Measurements from ENCODE around the gene PACS2.
"Not testable (repeated sequence)": the region's sequence is repeated elsewhere in the genome, so short reads cannot be mapped to it uniquely, and the experiment has no call there.

Gene PACS2

GRCh38 chr14:105325716-105326567 lies 11.4 kb downstream of the PACS2 start:
- Histone ChIP-seq H3K4me3 (ENCODE audit: low read depth, low read length) (no peak overlapping the region), H3K4me1 (no peaks in the 10 kb centered on the region), H3K36me3 (no peaks in the 10 kb centered on the region), H3K27me3 (no peaks in the 10 kb centered on the region), H3K9me3 (no peaks in the 10 kb centered on the region)
- no peak for TF ChIP-seq CTCF (IDR thresholded peaks at IDR 0.05; ENCODE audit: low read depth, low read length)
- no peak for DNase-seq

- Histone ChIP-seq H3K4me3 (ENCODE audit: low read depth, low read length) (no peak overlapping the region), H3K4me1 (no peaks in the 10 kb centered on the region), H3K9me3 (no peaks in the 10 kb centered on the region), H3K36me3 (no peaks in the 10 kb centered on the region), H3K27me3 (no peaks in the 10 kb centered on the region)
- DNase-seq, result no peak
- TF ChIP-seq CTCF (IDR thresholded peaks at IDR 0.05; ENCODE audit: low read depth, low read length), result no peak
Observed at GRCh38 chr14:105326568-105326867, 12.0 kb downstream of the PACS2 start.

- Histone ChIP-seq H3K4me1 (no peaks in the 10 kb centered on the region), H3K4me3 (ENCODE audit: low read depth, low read length) (no peak overlapping the region), H3K36me3 (no peaks in the 10 kb centered on the region), H3K9me3 (no peaks in the 10 kb centered on the region), H3K27me3 (no peaks in the 10 kb centered on the region)
- TF ChIP-seq CTCF (IDR thresholded peaks at IDR 0.05; ENCODE audit: low read depth, low read length), result no peak
- no peak for DNase-seq
Observed at GRCh38 chr14:105326891-105327694, 12.5 kb downstream of the PACS2 start.

- H3K9me3 ChIP-seq; H3K4me3 ChIP-seq (ENCODE audit: low read depth, low read length); H3K27me3 ChIP-seq; H3K36me3 ChIP-seq; DNase-seq; H3K4me1 ChIP-seq: not testable (repeated sequence)
Observed at GRCh38 chr14:105327695-105328045, 13.1 kb downstream of the PACS2 start.

- TF ChIP-seq CTCF (IDR thresholded peaks at IDR 0.05; ENCODE audit: low read depth, low read length), result no peak
- no peak for DNase-seq
- Histone ChIP-seq H3K9me3 (no peaks in the 10 kb centered on the region), H3K4me3 (ENCODE audit: low read depth, low read length) (no peak overlapping the region), H3K36me3 (no peaks in the 10 kb centered on the region), H3K4me1 (no peaks in the 10 kb centered on the region), H3K27me3 (no peaks in the 10 kb centered on the region)
Observed at GRCh38 chr14:105328070-105328677, 13.6 kb downstream of the PACS2 start.

- no peaks in the 10 kb centered on the region for H3K9me3 ChIP-seq
- H3K4me1 ChIP-seq, result no peaks in the 10 kb centered on the region
- DNase-seq, result no peak
- H3K4me3 ChIP-seq (ENCODE audit: low read depth, low read length), result no peak overlapping the region
- no peak for TF ChIP-seq CTCF (IDR thresholded peaks at IDR 0.05; ENCODE audit: low read depth, low read length)
- H3K36me3 ChIP-seq, result no peaks in the 10 kb centered on the region
- H3K27me3 ChIP-seq, result no peaks in the 10 kb centered on the region
Observed at GRCh38 chr14:105328678-105329390, 14.3 kb downstream of the PACS2 start.
